H9 (cell line): ENCODE measurements around the gene FADS3. TPM values are rescaled to one million over a fixed set of nuclear protein-coding genes. Genes with fewer than 3 reads are reported as not detected.
A peak's percentile ranks its signal among the peaks of the same experiment; 100 is the strongest.

Experiments used
- DNase-seq: peaks from one replicate; pipeline ENCODE4 v3.0.0-alpha.2; 2017
- H2AFZ ChIP-seq: one replicate; pipeline ENCODE4 v1.6.1; 2013; ENCODE audit warnings: mild to moderate bottlenecking, low read length, control low read depth, moderate library complexity
- H2AK5ac ChIP-seq: 2 replicates; pipeline ENCODE4 v1.6.1; 2013; ENCODE audit warnings: low read length, control low read depth, mixed read lengths; ENCODE audit not compliant: insufficient read length
- H2BK120ac ChIP-seq: one replicate; pipeline ENCODE4 v1.6.1; 2013; ENCODE audit warnings: low read depth, mild to moderate bottlenecking, low read length, control low read depth, inconsistent platforms; ENCODE audit not compliant: poor library complexity, severe bottlenecking
- H2BK12ac ChIP-seq: 2 replicates; pipeline ENCODE4 v1.6.1; 2013; ENCODE audit warnings: low read length, control low read depth, mixed read lengths, low read depth; ENCODE audit not compliant: insufficient read length
- H2BK15ac ChIP-seq: 2 replicates; pipeline ENCODE4 v1.6.1; 2013; ENCODE audit warnings: low read depth, low read length, control low read depth
- H2BK20ac ChIP-seq: one replicate; pipeline ENCODE4 v1.6.1; 2013; ENCODE audit warnings: low read depth, mild to moderate bottlenecking, low read length, control low read depth, inconsistent platforms; ENCODE audit not compliant: poor library complexity, severe bottlenecking
- H2BK5ac ChIP-seq: 2 replicates; pipeline ENCODE4 v1.6.1; 2013; ENCODE audit warnings: low read length, control low read depth, mixed read lengths; ENCODE audit not compliant: insufficient read length
- H3K14ac ChIP-seq: 2 replicates; pipeline ENCODE4 v1.6.1; 2013; ENCODE audit warnings: low read length, control low read depth; ENCODE audit not compliant: insufficient read depth
- H3K18ac ChIP-seq: 2 replicates; pipeline ENCODE4 v1.6.1; 2013; ENCODE audit warnings: low read depth, mild to moderate bottlenecking, mixed read lengths, low read length, control low read depth; ENCODE audit not compliant: insufficient read length
- H3K23ac ChIP-seq: 2 replicates; pipeline ENCODE4 v1.6.1; 2013; ENCODE audit warnings: low read length, control low read depth, mixed read lengths, low read depth; ENCODE audit not compliant: insufficient read length
- H3K23me2 ChIP-seq: 2 replicates; pipeline ENCODE4 v1.6.1; 2013; ENCODE audit warnings: low read depth, mild to moderate bottlenecking, mixed read lengths, low read length, control low read depth; ENCODE audit not compliant: insufficient read length, poor library complexity, severe bottlenecking
- H3K27ac ChIP-seq: 2 replicates; pipeline ENCODE4 v1.5.1; 2013; ENCODE audit warnings: low read length, control low read depth, mixed read lengths, low read depth; ENCODE audit not compliant: insufficient read length
- H3K27me3 ChIP-seq: 2 replicates; pipeline ENCODE4 v1.6.1; 2013; ENCODE audit warnings: low read length, control low read depth, inconsistent platforms; ENCODE audit not compliant: insufficient read depth
- H3K4ac ChIP-seq: 2 replicates; pipeline ENCODE4 v1.6.1; 2013; ENCODE audit warnings: low read depth, mild to moderate bottlenecking, control low read depth, inconsistent platforms, low read length, moderate library complexity
- H3K4me1 ChIP-seq: 2 replicates; pipeline ENCODE4 v1.6.1; 2013; ENCODE audit warnings: low read length, control low read depth, inconsistent platforms; ENCODE audit not compliant: insufficient read depth
- H3K4me2 ChIP-seq: 2 replicates; pipeline ENCODE4 v1.6.1; 2013; ENCODE audit warnings: low read length, control low read depth, mixed read lengths; ENCODE audit not compliant: insufficient read length, insufficient read depth
- H3K56ac ChIP-seq: 2 replicates; pipeline ENCODE4 v1.6.1; 2013; ENCODE audit warnings: low read depth, mild to moderate bottlenecking, mixed read lengths, low read length, control low read depth; ENCODE audit not compliant: insufficient read length
- H3K79me1 ChIP-seq: 2 replicates; pipeline ENCODE4 v1.6.1; 2013; ENCODE audit warnings: low read depth, mild to moderate bottlenecking, moderate library complexity, low read length, control low read depth, inconsistent platforms; ENCODE audit not compliant: insufficient read depth, poor library complexity, severe bottlenecking
- H3K79me2 ChIP-seq: 2 replicates; pipeline ENCODE4 v1.6.1; 2013; ENCODE audit warnings: low read length, control low read depth, inconsistent platforms; ENCODE audit not compliant: insufficient read depth
- H3K9ac ChIP-seq: 2 replicates; pipeline ENCODE4 v1.6.1; 2013; ENCODE audit warnings: low read length, control low read depth, mixed read lengths; ENCODE audit not compliant: insufficient read length; ENCODE audit errors: extremely low read depth
- H3K9me3 ChIP-seq: one replicate; pipeline ENCODE4 v1.6.1; 2013; ENCODE audit warnings: low read depth, low read length, inconsistent platforms; ENCODE audit not compliant: control insufficient read depth
- H3T11ph ChIP-seq: one replicate; pipeline ENCODE4 v1.6.1; 2013; ENCODE audit warnings: mild to moderate bottlenecking, low read length, control low read depth, inconsistent platforms
- H4K20me1 ChIP-seq: one replicate; pipeline ENCODE4 v1.6.1; 2013; ENCODE audit not compliant: control insufficient read depth, insufficient read length, insufficient read depth
- H4K5ac ChIP-seq: 2 replicates; pipeline ENCODE4 v1.6.1; 2013; ENCODE audit warnings: low read depth, mild to moderate bottlenecking, mixed read lengths, low read length, control low read depth; ENCODE audit not compliant: insufficient read length
- H4K8ac ChIP-seq: replicated peaks from 2 replicates; pipeline ENCODE4 v1.6.1; 2013; ENCODE audit warnings: low read length, control low read depth, mixed read lengths, low read depth; ENCODE audit not compliant: insufficient read length
- H4K91ac ChIP-seq: 2 replicates; pipeline ENCODE4 v1.6.1; 2013; ENCODE audit warnings: low read depth, mild to moderate bottlenecking, moderate library complexity, mixed read lengths, low read length, control low read depth; ENCODE audit not compliant: insufficient read length
- H3K27ac Mint-ChIP-seq, 3 experiments: 2 replicates in 2 of 3; 3 replicates in 1 of 3; pipeline ENCODE4 v1.8.0; 2020 to 2021; ENCODE audit warnings: mixed read lengths in 3 of 3, mild to moderate bottlenecking in 1 of 3, moderate library complexity in 1 of 3
- H3K27me3 Mint-ChIP-seq: 2 replicates; pipeline ENCODE4 v1.8.0; 2021; ENCODE audit warnings: low read depth, mild to moderate bottlenecking, moderate library complexity, mixed read lengths
- H3K36me3 Mint-ChIP-seq, 3 experiments: 2 replicates in 2 of 3; 3 replicates in 1 of 3; pipeline ENCODE4 v1.8.0; 2020 to 2021; ENCODE audit warnings: low read depth in 3 of 3, mixed read lengths in 3 of 3; ENCODE audit not compliant: insufficient read depth in 1 of 3
- H3K4me1 Mint-ChIP-seq, 2 experiments: 2 replicates each; pipeline ENCODE4 v1.8.0; 2020; ENCODE audit warnings: mixed read lengths in 2 of 2
- H3K4me3 Mint-ChIP-seq, 2 experiments: 2 replicates in 1 of 2; 3 replicates in 1 of 2; pipeline ENCODE4 v1.8.0; 2020 to 2021; ENCODE audit warnings: mild to moderate bottlenecking in 2 of 2, mixed read lengths in 2 of 2, moderate library complexity in 1 of 2
- H3K9me3 Mint-ChIP-seq, 2 experiments: 2 replicates in 1 of 2; 3 replicates in 1 of 2; pipeline ENCODE4 v1.8.0; 2020; ENCODE audit warnings: mild to moderate bottlenecking in 2 of 2, mixed read lengths in 2 of 2, moderate library complexity in 1 of 2
- WGBS: extraction: QIAGEN DNeasy Blood & Tissue Kit; methylation state at CpG from one replicate; pipeline ENCODE4 v1.1.7; 2013; ENCODE audit warnings: missing lambda C conversion rate, low lambda C conversion rate, mixed read lengths; ENCODE audit not compliant: insufficient read length; ENCODE audit errors: extremely low coverage; 5-methylcytosine and 5-hydroxymethylcytosine counted together
- total RNA-seq: library from RNA; stranded (reverse); gene quantifications from 2 replicates; pipeline ENCODE4 v1.2.1, GENCODE V29; 2021
- TF ChIP-seq, protein P1 (sequence below): fragments of 200-600 bp; sonication (generic); conservative IDR thresholded peaks from 3 replicates; pipeline ENCODE4 v1.8.0; 2021; ENCODE audit warnings: antibody characterized with exemption, mild to moderate bottlenecking

FADS3 gene
- total RNA-seq, 1 experiment from 2014 or later: 34.9 TPM

DNA sequence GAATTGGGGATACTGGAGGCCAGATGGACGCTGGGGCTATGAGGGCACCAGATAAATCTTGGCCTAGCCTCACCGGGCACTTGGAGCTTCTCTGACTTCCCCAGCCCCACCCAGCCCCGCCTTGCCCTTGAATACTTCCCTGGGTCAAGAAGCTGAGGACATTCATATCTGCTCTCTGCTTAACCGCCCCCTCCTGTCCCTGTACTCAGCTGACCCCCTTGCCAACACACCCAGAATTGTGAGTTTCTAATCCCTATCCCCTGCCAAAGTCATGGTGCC, 22.0 kb downstream of the FADS3 start:
- TF ChIP-seq, protein P1, sequence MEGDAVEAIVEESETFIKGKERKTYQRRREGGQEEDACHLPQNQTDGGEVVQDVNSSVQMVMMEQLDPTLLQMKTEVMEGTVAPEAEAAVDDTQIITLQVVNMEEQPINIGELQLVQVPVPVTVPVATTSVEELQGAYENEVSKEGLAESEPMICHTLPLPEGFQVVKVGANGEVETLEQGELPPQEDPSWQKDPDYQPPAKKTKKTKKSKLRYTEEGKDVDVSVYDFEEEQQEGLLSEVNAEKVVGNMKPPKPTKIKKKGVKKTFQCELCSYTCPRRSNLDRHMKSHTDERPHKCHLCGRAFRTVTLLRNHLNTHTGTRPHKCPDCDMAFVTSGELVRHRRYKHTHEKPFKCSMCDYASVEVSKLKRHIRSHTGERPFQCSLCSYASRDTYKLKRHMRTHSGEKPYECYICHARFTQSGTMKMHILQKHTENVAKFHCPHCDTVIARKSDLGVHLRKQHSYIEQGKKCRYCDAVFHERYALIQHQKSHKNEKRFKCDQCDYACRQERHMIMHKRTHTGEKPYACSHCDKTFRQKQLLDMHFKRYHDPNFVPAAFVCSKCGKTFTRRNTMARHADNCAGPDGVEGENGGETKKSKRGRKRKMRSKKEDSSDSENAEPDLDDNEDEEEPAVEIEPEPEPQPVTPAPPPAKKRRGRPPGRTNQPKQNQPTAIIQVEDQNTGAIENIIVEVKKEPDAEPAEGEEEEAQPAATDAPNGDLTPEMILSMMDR: no peak
- no peaks in the 10 kb centered on the region for H4K20me1 ChIP-seq
- no peaks in the 10 kb centered on the region for H3K79me2 ChIP-seq
- H3K36me3 Mint-ChIP-seq: peaks cover 12 to 17% (median 16%) of the 10 kb centered on the region in 3 experiments
- H3K4me3 Mint-ChIP-seq: no peak overlapping the region; a peak in 1 of 5 replicates
- H3K27me3 Mint-ChIP-seq: peaks cover 25% of the 10 kb centered on the region
- H2AK5ac ChIP-seq: no peak overlapping the region
- H3K23ac ChIP-seq: no peak overlapping the region
- H2BK12ac ChIP-seq: no peak overlapping the region
- H3K27me3 ChIP-seq: no peaks in the 10 kb centered on the region; the same call in 1 of the 2 replicates
- H3K27ac ChIP-seq: no peak overlapping the region
- DNase-seq: no peak
- no CpG with 5 or more reads among the region's 4 CpGs for WGBS
- peaks cover 18 to 24% of the 10 kb centered on the region in 2 experiments for H3K4me1 Mint-ChIP-seq
- H3K27ac Mint-ChIP-seq: peak overlapping the region in 1 of 3 experiments; percentile 17; a peak in 1 of 7 replicates
- no peak overlapping the region for H3K9ac ChIP-seq
- H3K4me1 ChIP-seq: no peaks in the 10 kb centered on the region
- H2BK20ac ChIP-seq: no peak overlapping the region
- H3K4ac ChIP-seq: no peak overlapping the region
- no peak overlapping the region for H3T11ph ChIP-seq
- H2AFZ ChIP-seq: no peak overlapping the region
- no peaks in the 10 kb centered on the region for H3K9me3 ChIP-seq
- H2BK5ac ChIP-seq: no peak overlapping the region
- no peak overlapping the region for H4K5ac ChIP-seq
- H3K4me2 ChIP-seq: no peak overlapping the region
- H3K14ac ChIP-seq: no peak overlapping the region
- H3K56ac ChIP-seq: no peak overlapping the region
- H2BK15ac ChIP-seq: no peak overlapping the region
- no peak overlapping the region for H4K8ac ChIP-seq
- no peaks in the 10 kb centered on the region for H3K23me2 ChIP-seq
- no peaks in the 10 kb centered on the region for H3K9me3 Mint-ChIP-seq
- no peaks in the 10 kb centered on the region for H3K79me1 ChIP-seq
- no peak overlapping the region for H3K18ac ChIP-seq
- no peak overlapping the region for H2BK120ac ChIP-seq
- no peak overlapping the region for H4K91ac ChIP-seq
